Pancreas (tissue), 10 donors: Measurements from ENCODE around the gene PPARD. TPM values are rescaled to one million over a fixed set of nuclear protein-coding genes. Genes with fewer than 3 reads are reported as not detected.
"Not testable (repeated sequence)": the region's sequence is repeated elsewhere in the genome, so short reads cannot be mapped to it uniquely, and the experiment has no call there.

Experiments used
- ATAC-seq, 4 donors: fragments of 200-7000 bp; cut with Tn5 transposase; one replicate each; pipeline versions ENCODE4 v1.8.0 to v1.9.1; 2020; ENCODE audit warnings: mild to moderate bottlenecking in 4 of 4, moderate library complexity in 4 of 4
- DNase-seq, 6 donors: peaks; one replicate each; pipeline ENCODE4 v3.0.0-alpha.2; 2020
- FAIRE-seq: peaks from 2 replicates; lab custom pipeline; 2012; peaks lifted over from hg19 to GRCh38; lab: Jason Lieb, UNC
- H3K27ac ChIP-seq, 4 donors: fragments of 200-600 bp; sonication (generic); 1 replicate in 3 of 4; 2 replicates in 1 of 4; pipeline versions ENCODE4 v1.5.0 to v1.8.0; 2020
- H3K27me3 ChIP-seq, 4 donors: fragments of 200-600 bp; one replicate each; pipeline ENCODE4 v1.8.0; 2021
- H3K36me3 ChIP-seq, 3 donors: fragments of 200-600 bp; sonication (generic) in 1 of 3; one replicate each; pipeline versions ENCODE4 v1.5.0 to v1.8.0; 2020 to 2021
- H3K4me1 ChIP-seq, 3 donors: fragments of 200-600 bp; one replicate each; pipeline ENCODE4 v1.8.0; 2021
- H3K4me3 ChIP-seq, 4 donors: fragments of 200-600 bp; sonication (generic) in 2 of 4; one replicate each; pipeline versions ENCODE4 v1.5.0 to v1.8.0; 2020 to 2021
- H3K9me3 ChIP-seq, 4 donors: fragments of 200-600 bp; one replicate each; pipeline ENCODE4 v1.8.0; 2021
- WGBS, 2 donors: extraction: QIAGEN DNeasy Blood & Tissue Kit; methylation state at CpG; one replicate each; pipeline ENCODE4 v1.1.7; 2013; 5-methylcytosine and 5-hydroxymethylcytosine counted together
- intact Hi-C, 3 donors: fragments of 100-400 bp; cut with DNase I; formaldehyde crosslinking; loops; one replicate each; pipeline versions ENCODE4 v1.11.1 to v1.14.2; 2022
- polyA plus RNA-seq, 2 donors: library from polyadenylated mRNA; stranded (reverse); fragments of 200-250 nt; gene quantifications; one replicate each; pipeline ENCODE4 v1.2.3, GENCODE V29; 2013
- total RNA-seq, 6 donors: library from RNA; stranded (reverse); fragmentation: NEBNext Ultra II Directional in 4 of 6; extraction: Animal tissue kit (Norgen Biotek cat#: 25700) in 4 of 6; gene quantifications; one replicate each; pipeline versions ENCODE4 v1.2.1 to v1.2.4, GENCODE V29; 2021 to 2023
- TF ChIP-seq, protein P1 (sequence below), 4 donors: fragments of 200-600 bp; sonication (generic) in 3 of 4; IDR thresholded peaks; one replicate each; pipeline versions ENCODE4 v1.5.0 to v1.8.0; 2021; ENCODE audit warnings: antibody characterized with exemption in 4 of 4
- donor health status: healthy with polysubstance abuse.
- donor health status: DM: no; HTN: no; CAD: no; lungs with moderate emphysema.
- donor health status: DM: no; HTN: no; CAD: no.
- donor health status: control.
- donor health status: control.
- donor health status: Bipolar disorder and iron deficiency.
- donor health status: DM: yes; HTN: yes; CAD: no.
- donor health status: DM: no; HTN: no; CAD: no.
- donor health status: DM: no; HTN: no; CAD: no.
- donor health status: DM: yes; HTN: yes; CAD: no.

Gene PPARD
- total and polyA plus RNA-seq, 8 donors, result 4.4 to 14.1 (median 8.2) TPM

DNA sequence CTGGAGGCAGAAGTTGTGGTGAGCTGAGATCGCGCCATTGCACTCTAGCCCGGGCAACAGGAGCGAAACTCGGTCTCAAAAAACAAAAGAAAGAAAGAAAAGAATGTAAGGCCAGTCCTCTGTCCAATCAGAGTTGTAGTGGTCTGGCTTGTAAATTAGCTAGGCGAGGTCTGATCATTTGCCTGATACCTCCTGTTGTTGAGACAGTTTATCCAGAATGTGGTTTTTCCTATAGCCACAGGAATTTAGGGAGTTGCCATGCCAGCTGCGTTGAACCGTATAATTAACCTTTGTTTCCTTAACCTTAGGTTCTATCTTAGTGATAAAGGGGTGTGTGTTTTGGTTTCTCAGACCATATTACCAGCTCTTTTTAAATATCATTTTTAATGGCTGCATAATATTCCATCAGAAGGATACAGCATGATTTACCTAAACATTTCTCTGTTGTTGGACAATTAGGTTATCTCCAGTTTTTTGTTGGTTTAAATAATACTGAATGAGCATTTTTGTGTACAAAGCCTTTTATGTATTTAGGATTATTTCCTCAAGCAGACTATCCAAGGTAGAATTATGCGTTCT is 11.7 kb upstream of the PPARD start:
- no peak for ATAC-seq
- H3K27me3 ChIP-seq, result no peaks in the 10 kb centered on the region
- no peaks in the 10 kb centered on the region for H3K36me3 ChIP-seq
- intact Hi-C loops, result no loop called here
- H3K4me3 ChIP-seq, result no peak overlapping the region
- TF ChIP-seq, protein P1, sequence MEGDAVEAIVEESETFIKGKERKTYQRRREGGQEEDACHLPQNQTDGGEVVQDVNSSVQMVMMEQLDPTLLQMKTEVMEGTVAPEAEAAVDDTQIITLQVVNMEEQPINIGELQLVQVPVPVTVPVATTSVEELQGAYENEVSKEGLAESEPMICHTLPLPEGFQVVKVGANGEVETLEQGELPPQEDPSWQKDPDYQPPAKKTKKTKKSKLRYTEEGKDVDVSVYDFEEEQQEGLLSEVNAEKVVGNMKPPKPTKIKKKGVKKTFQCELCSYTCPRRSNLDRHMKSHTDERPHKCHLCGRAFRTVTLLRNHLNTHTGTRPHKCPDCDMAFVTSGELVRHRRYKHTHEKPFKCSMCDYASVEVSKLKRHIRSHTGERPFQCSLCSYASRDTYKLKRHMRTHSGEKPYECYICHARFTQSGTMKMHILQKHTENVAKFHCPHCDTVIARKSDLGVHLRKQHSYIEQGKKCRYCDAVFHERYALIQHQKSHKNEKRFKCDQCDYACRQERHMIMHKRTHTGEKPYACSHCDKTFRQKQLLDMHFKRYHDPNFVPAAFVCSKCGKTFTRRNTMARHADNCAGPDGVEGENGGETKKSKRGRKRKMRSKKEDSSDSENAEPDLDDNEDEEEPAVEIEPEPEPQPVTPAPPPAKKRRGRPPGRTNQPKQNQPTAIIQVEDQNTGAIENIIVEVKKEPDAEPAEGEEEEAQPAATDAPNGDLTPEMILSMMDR (IDR thresholded peaks at IDR 0.05), result no peak
- H3K4me1 ChIP-seq, result no peaks in the 10 kb centered on the region
- H3K27ac ChIP-seq, result no peak overlapping the region
- no peaks in the 10 kb centered on the region for H3K9me3 ChIP-seq
- WGBS, 2 donors, result 95 to 97% methylated on average over 9 of the region's 9 CpGs
- DNase-seq, result no peak
- no peak for FAIRE-seq

DNA sequence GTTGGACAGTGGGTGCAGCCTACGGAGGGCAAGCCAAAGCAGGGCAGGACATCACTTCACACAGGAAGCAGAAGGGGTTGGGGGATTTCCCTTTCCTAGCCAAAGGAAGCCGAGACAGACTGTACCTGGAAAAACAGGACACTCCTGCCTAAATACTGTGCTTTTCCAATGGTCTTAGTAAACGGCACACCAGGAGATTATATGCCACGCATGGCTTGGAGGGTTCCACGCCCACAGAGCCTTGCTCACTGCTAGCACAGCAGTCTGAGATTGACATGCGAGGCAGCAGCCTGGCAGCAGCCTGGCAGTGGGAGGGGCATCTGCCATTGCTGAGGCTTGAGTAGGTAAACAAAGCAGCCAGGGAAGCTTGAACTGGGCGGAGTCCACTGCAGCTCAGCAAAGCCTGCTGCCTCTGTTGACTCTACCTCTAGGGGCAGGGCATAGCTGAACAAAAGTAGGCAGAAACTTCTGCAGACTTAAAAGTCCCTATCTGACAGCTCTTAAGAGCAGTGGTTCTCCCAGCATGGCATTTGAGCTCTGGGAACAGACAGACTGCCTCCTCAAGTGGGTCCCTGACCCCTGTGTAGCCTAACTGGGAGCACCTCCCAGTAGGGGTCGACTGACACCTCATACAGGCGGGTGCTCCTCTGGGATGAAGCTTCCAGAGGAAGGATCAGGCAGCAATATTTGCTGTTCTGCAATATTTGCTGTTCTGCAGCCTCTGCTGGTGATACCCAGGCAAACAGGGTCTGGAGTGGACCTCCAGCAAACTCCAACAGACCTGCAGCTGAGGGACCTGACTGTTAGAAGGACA is 10.1 kb upstream of the PPARD start:
- H3K27me3 ChIP-seq, H3K9me3 ChIP-seq, H3K36me3 ChIP-seq, intact Hi-C loops, FAIRE-seq, H3K27ac ChIP-seq, H3K4me3 ChIP-seq, H3K4me1 ChIP-seq: not testable (repeated sequence)
- DNase-seq, result peak in 5 of 6 donors; percentile 38 to 62 (median 49)
- ATAC-seq, result peak; percentile 53 to 72 (median 64)
- 55 to 65% methylated on average over 9 of the region's 9 CpGs for WGBS, 2 donors

DNA sequence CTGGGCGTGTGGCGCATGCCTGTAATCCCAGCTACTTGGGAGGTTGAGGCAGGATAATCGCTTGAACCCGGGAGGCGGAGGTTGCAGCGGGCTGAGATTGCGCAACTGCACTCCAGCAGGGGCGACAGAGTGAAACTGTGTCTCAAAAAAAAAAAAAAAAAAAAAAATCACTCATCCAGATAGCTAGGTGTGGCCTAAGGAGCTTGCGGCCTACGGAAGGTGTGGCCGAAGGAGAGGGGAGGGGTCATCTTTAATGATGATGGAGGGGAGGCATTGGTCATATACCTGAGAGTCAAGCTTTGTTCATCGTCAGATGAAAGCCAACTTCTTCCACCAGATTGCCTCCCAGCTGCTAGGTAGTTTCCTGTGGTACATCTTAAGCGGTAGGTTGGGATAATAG is 801 bp upstream of the PPARD start:
- FAIRE-seq (no peak), ATAC-seq (no peak), DNase-seq (no peak)
- intact Hi-C loops, result loop anchor here in 2 of 3 donors (5.0 to 10.0 kb wide), 2 partner anchors 73 to 106 kb away; no protein-coding TSS in a partner anchor
- Histone ChIP-seq H3K27me3 (no peaks in the 10 kb centered on the region), H3K9me3 (no peaks in the 10 kb centered on the region), H3K36me3 (no peaks in the 10 kb centered on the region), H3K4me3 (no peak overlapping the region), H3K4me1 (peaks cover 0 to 13% (median 8%) of the 10 kb centered on the region in 3 donors), H3K27ac (no peak overlapping the region)
- TF ChIP-seq, protein P1 (IDR thresholded peaks at IDR 0.05), result no peak
- WGBS, 2 donors, result 74 to 80% methylated on average over 13 of the region's 13 CpGs

DNA sequence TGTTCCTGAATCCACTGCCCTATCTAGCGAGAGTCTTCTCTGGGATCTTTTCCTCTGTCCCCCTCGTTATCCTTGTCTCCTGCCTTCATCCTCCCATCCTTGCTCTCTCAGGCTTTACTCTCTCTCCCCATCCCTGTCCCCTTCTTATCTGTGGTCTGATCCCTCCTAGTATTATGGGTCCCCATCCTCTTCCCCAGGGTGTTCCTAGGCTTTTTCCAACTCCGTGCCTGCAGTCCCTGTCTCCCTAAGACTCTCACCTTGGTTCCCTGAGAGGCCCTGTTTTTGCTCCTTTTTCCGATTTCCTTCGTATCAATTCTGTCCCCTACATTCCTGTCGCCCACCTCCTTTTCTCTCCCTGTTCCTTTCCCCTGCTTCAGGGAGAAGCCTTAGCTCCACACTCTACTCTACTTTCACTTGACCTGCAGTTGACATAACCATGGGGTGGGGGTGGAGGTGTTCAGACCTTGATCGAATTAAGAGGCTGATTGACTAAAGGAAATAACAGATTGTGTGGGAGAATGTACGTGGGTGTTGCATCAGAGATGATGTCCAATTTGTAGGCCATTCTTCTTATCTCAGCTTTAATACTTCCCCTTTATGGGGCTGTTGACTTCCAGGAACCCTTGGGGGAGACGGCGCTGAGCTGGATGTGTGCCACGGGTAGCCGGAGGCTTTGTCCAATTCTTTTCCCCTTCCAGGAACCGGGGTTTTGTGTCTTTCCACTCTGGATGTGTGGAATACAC is 905 bp downstream of the PPARD start:
- intact Hi-C loops, result loop anchor here in 2 of 3 donors (5.0 to 10.0 kb wide), 2 partner anchors 72 to 104 kb away; no protein-coding TSS in a partner anchor
- ATAC-seq (peak in 2 of 4 donors; percentile 3 to 13), DNase-seq (peak in 2 of 6 donors; percentile 21 to 35), FAIRE-seq (no peak)
- Histone ChIP-seq H3K4me3 (peak overlapping the region; percentile 64 to 95 (median 80)), H3K27me3 (no peaks in the 10 kb centered on the region), H3K9me3 (no peaks in the 10 kb centered on the region), H3K27ac (peak overlapping the region; percentile 50 to 86 (median 72)), H3K36me3 (no peaks in the 10 kb centered on the region), H3K4me1 (peaks cover 0 to 13% (median 8%) of the 10 kb centered on the region in 3 donors)
- TF ChIP-seq, protein P1 (IDR thresholded peaks at IDR 0.05), result no peak
- WGBS, 2 donors, result 9 to 16% methylated on average over 13 of the region's 13 CpGs
